ENCODE measurements around the gene ELOVL6. TPM values are rescaled to one million over a fixed set of nuclear protein-coding genes. Genes with fewer than 3 reads are reported as not detected.

The ELOVL6 gene
- total and polyA plus RNA-seq, 9 of the 15 experiments (the other 6 are each of a cell fraction or from before 2014, with no cell fraction given): 18.3 to 82.6 (median 46.0) TPM

DNA sequence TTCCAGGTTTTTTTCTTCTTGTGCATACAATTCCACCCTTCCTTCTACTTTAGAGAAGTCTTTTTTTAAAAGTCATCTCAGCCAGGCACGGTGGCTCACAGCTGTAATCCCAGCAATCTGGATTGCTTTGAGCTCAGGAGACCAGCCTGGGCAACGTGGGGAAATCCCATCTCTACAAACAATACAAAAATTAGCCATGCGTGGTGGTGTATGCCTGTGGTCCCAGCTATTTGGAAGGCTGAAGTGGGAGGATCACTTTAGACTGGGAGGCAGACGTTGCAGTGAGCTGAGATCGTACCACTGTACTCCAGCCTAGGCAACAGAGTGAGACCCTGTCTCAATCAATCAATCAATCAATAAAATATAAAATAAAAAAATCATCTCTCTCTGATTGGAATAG, 14.8 kb downstream of the ELOVL6 start (continued):
- TF ChIP-seq, protein P1, sequence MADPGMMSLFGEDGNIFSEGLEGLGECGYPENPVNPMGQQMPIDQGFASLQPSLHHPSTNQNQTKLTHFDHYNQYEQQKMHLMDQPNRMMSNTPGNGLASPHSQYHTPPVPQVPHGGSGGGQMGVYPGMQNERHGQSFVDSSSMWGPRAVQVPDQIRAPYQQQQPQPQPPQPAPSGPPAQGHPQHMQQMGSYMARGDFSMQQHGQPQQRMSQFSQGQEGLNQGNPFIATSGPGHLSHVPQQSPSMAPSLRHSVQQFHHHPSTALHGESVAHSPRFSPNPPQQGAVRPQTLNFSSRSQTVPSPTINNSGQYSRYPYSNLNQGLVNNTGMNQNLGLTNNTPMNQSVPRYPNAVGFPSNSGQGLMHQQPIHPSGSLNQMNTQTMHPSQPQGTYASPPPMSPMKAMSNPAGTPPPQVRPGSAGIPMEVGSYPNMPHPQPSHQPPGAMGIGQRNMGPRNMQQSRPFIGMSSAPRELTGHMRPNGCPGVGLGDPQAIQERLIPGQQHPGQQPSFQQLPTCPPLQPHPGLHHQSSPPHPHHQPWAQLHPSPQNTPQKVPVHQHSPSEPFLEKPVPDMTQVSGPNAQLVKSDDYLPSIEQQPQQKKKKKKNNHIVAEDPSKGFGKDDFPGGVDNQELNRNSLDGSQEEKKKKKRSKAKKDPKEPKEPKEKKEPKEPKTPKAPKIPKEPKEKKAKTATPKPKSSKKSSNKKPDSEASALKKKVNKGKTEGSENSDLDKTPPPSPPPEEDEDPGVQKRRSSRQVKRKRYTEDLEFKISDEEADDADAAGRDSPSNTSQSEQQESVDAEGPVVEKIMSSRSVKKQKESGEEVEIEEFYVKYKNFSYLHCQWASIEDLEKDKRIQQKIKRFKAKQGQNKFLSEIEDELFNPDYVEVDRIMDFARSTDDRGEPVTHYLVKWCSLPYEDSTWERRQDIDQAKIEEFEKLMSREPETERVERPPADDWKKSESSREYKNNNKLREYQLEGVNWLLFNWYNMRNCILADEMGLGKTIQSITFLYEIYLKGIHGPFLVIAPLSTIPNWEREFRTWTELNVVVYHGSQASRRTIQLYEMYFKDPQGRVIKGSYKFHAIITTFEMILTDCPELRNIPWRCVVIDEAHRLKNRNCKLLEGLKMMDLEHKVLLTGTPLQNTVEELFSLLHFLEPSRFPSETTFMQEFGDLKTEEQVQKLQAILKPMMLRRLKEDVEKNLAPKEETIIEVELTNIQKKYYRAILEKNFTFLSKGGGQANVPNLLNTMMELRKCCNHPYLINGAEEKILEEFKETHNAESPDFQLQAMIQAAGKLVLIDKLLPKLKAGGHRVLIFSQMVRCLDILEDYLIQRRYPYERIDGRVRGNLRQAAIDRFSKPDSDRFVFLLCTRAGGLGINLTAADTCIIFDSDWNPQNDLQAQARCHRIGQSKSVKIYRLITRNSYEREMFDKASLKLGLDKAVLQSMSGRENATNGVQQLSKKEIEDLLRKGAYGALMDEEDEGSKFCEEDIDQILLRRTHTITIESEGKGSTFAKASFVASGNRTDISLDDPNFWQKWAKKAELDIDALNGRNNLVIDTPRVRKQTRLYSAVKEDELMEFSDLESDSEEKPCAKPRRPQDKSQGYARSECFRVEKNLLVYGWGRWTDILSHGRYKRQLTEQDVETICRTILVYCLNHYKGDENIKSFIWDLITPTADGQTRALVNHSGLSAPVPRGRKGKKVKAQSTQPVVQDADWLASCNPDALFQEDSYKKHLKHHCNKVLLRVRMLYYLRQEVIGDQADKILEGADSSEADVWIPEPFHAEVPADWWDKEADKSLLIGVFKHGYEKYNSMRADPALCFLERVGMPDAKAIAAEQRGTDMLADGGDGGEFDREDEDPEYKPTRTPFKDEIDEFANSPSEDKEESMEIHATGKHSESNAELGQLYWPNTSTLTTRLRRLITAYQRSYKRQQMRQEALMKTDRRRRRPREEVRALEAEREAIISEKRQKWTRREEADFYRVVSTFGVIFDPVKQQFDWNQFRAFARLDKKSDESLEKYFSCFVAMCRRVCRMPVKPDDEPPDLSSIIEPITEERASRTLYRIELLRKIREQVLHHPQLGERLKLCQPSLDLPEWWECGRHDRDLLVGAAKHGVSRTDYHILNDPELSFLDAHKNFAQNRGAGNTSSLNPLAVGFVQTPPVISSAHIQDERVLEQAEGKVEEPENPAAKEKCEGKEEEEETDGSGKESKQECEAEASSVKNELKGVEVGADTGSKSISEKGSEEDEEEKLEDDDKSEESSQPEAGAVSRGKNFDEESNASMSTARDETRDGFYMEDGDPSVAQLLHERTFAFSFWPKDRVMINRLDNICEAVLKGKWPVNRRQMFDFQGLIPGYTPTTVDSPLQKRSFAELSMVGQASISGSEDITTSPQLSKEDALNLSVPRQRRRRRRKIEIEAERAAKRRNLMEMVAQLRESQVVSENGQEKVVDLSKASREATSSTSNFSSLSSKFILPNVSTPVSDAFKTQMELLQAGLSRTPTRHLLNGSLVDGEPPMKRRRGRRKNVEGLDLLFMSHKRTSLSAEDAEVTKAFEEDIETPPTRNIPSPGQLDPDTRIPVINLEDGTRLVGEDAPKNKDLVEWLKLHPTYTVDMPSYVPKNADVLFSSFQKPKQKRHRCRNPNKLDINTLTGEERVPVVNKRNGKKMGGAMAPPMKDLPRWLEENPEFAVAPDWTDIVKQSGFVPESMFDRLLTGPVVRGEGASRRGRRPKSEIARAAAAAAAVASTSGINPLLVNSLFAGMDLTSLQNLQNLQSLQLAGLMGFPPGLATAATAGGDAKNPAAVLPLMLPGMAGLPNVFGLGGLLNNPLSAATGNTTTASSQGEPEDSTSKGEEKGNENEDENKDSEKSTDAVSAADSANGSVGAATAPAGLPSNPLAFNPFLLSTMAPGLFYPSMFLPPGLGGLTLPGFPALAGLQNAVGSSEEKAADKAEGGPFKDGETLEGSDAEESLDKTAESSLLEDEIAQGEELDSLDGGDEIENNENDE (IDR thresholded peaks at IDR 0.05; ENCODE audit: low read depth, low read length): no peak
- TF ChIP-seq ZNF699 (CRISPR knock-in tag; IDR thresholded peaks at IDR 0.05; ENCODE audit: insufficient replicate concordance): no peak
- TF ChIP-seq DNMT1 (IDR thresholded peaks at IDR 0.05): no peak
